Peyer's patch (tissue), 4 donors: Measurements from ENCODE around the gene NBL1. TPM values are rescaled to one million over a fixed set of nuclear protein-coding genes. Genes with fewer than 3 reads are reported as not detected.
"Not testable (repeated sequence)": the region's sequence is repeated elsewhere in the genome, so short reads cannot be mapped to it uniquely, and the experiment has no call there.

Source experiments
- DNase-seq, 3 donors: peaks; one replicate each; pipeline ENCODE4 v3.0.0-alpha.2; 2017 to 2019
- H3K27ac ChIP-seq, 4 donors: fragments of 200-600 bp; sonication (generic); one replicate each; pipeline ENCODE4 v1.5.1; 2016 to 2019
- H3K27me3 ChIP-seq, 2 donors: fragments of 200-600 bp; sonication (generic); one replicate each; pipeline ENCODE4 v1.5.1; 2019
- H3K36me3 ChIP-seq, 3 donors: fragments of 200-600 bp; sonication (generic); one replicate each; pipeline ENCODE4 v1.5.1; 2016 to 2019
- H3K4me1 ChIP-seq, 4 donors: fragments of 200-600 bp; sonication (generic); one replicate each; pipeline ENCODE4 v1.5.1; 2016 to 2019
- H3K4me3 ChIP-seq, 4 donors: fragments of 200-600 bp; sonication (generic); 1 replicate in 3 of 4; 2 replicates in 1 of 4; pipeline ENCODE4 v1.5.1; 2016 to 2019; ENCODE audit warnings: mild to moderate bottlenecking in 1 of 4
- H3K9me3 ChIP-seq, 4 donors: fragments of 200-600 bp; sonication (generic); one replicate each; pipeline ENCODE4 v1.5.1; 2016 to 2019; ENCODE audit warnings: mild to moderate bottlenecking in 1 of 4
- POLR2A ChIP-seq, 2 donors: fragments of 450-650 bp; IDR thresholded peaks; one replicate each; pipeline ENCODE4 v1.5.1; 2017; ENCODE audit warnings: antibody characterized with exemption in 2 of 2, mild to moderate bottlenecking in 2 of 2, moderate library complexity in 2 of 2
- total RNA-seq, 4 donors: library from RNA; depleted of rRNA; stranded (reverse); fragments of >200 nt; gene quantifications; one replicate each; pipeline ENCODE4 v1.1.0, GENCODE V29; 2016
- TF ChIP-seq, protein P1 (sequence below), 6 experiments: fragments of 450-650 bp in 4 of 6; fragments of 200-600 bp in 2 of 6; sonication (generic) in 1 of 6; IDR thresholded peaks; one replicate each; pipeline ENCODE4 v1.5.1; 2017 to 2019; ENCODE audit warnings: antibody characterized with exemption in 6 of 6, mild to moderate bottlenecking in 3 of 6, moderate library complexity in 1 of 6

Gene NBL1
- total RNA-seq, 4 donors from 2014 or later, result 187 to 348 (median 289) TPM

- peaks cover 0 to 7% (median 0%) of the 10 kb centered on the region in 4 donors for H3K4me1 ChIP-seq
- no peak for DNase-seq
- no peaks in the 10 kb centered on the region for H3K27me3 ChIP-seq
- H3K9me3 ChIP-seq, result no peaks in the 10 kb centered on the region
- H3K27ac ChIP-seq, result no peak overlapping the region
- H3K36me3 ChIP-seq, result no peaks in the 10 kb centered on the region
- no peak for TF ChIP-seq POLR2A (IDR thresholded peaks at IDR 0.05)
- no peak overlapping the region for H3K4me3 ChIP-seq
Observed at GRCh38 chr1:19637606-19638005, 6.5 kb upstream of the NBL1 start.

DNA sequence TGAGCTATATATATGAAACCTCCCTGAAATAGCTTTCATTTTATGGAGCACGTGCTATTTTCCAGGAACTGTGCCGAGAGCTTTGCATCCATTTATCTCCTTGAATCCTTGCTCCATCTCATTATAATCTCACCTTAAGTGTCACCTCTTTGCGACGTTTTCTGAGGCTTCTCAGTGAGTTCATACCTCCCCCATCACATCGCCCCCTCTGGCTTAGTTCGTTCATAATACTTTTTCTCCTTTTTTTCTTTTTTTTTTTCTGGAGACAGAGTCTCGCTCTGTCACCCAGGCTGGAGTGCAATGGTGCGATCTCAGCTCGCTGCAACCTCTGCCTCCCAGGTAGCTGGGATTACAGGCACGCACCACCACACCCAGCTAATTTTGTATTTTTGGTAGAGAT lies 4.9 kb upstream of the NBL1 start:
- H3K4me3 ChIP-seq, H3K36me3 ChIP-seq, DNase-seq, H3K9me3 ChIP-seq, H3K27me3 ChIP-seq: not testable (repeated sequence)
- Histone ChIP-seq H3K4me1 (peaks cover 0 to 18% (median 3%) of the 10 kb centered on the region in 4 donors), H3K27ac (peak overlapping the region in 2 of 4 donors; percentile 92 to 94)

GRCh38 chr1:19639999-19640362 lies 4.1 kb upstream of the NBL1 start:
- H3K27me3 ChIP-seq, result no peaks in the 10 kb centered on the region
- peaks cover 0 to 18% (median 6%) of the 10 kb centered on the region in 4 donors for H3K4me1 ChIP-seq
- peak in 1 of 3 donors; percentile 89 for DNase-seq
- no peaks in the 10 kb centered on the region for H3K9me3 ChIP-seq
- H3K27ac ChIP-seq, result peak overlapping the region in 3 of 4 donors; percentile 50 to 94 (median 92)
- no peaks in the 10 kb centered on the region for H3K36me3 ChIP-seq
- TF ChIP-seq POLR2A (IDR thresholded peaks at IDR 0.05), result peak in 1 of 2 donors; percentile 47
- TF ChIP-seq, protein P1, sequence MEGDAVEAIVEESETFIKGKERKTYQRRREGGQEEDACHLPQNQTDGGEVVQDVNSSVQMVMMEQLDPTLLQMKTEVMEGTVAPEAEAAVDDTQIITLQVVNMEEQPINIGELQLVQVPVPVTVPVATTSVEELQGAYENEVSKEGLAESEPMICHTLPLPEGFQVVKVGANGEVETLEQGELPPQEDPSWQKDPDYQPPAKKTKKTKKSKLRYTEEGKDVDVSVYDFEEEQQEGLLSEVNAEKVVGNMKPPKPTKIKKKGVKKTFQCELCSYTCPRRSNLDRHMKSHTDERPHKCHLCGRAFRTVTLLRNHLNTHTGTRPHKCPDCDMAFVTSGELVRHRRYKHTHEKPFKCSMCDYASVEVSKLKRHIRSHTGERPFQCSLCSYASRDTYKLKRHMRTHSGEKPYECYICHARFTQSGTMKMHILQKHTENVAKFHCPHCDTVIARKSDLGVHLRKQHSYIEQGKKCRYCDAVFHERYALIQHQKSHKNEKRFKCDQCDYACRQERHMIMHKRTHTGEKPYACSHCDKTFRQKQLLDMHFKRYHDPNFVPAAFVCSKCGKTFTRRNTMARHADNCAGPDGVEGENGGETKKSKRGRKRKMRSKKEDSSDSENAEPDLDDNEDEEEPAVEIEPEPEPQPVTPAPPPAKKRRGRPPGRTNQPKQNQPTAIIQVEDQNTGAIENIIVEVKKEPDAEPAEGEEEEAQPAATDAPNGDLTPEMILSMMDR (IDR thresholded peaks at IDR 0.05), result no peak
- no peak overlapping the region for H3K4me3 ChIP-seq

DNA sequence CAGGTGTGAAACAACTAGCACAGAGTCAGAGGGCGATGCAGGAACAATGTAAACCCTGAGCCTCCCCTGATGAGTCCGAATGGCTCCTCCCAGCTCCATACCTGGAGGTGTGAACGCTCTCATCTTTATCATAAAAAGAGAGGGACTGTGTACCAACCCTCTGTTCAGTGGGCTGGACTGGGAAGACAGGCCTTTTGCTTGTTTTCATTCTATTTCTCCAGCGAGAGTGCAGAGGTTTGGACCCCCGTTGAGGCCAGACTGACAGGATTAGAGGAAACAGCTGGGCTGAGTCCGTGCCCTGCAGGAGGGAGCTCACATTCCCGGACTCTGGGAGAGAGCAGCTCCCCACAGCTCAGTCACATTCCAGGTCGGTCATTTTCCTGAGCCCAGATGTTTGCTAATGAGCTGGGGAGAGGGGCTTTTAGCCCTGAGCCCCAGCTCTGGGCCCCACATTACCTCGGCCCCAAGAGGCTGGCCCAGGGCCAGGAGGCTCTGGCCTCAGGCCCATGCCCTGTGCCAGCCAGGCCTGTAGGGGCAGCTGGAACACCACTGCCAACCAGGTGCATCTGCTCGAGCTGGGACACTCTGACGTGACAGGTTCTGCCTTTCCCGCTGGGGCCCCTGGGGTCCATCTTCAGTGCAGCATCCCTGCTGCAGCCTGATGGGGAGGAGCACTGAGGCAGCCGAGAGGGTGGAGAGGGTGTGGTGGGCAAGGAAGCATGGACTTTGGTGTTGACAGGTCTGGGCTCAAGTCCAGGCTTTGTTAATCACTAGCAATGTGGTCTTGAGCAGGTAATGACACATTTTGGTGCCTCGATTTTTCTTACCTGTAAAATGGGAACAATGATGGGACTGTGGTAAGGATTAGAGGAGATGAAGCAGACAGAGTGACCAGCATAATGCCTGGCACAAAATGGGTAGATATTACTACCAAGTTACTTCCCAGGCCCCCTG lies 3.5 kb upstream of the NBL1 start:
- peak overlapping the region in 3 of 4 donors; percentile 50 to 94 (median 92) for H3K27ac ChIP-seq
- H3K4me1 ChIP-seq, result peaks cover 0 to 18% (median 7%) of the 10 kb centered on the region in 4 donors
- H3K27me3 ChIP-seq, result no peaks in the 10 kb centered on the region
- peak in 2 of 3 donors; percentile 82 to 87 for DNase-seq
- peak overlapping the region in 1 of 4 donors; percentile 13 for H3K4me3 ChIP-seq
- peak; percentile 40 to 71 for TF ChIP-seq POLR2A (IDR thresholded peaks at IDR 0.05)
- TF ChIP-seq, protein P1 (IDR thresholded peaks at IDR 0.05), result peak in 3 of 6 experiments; percentile 5 to 33 (median 18)
- no peaks in the 10 kb centered on the region for H3K36me3 ChIP-seq
- no peaks in the 10 kb centered on the region for H3K9me3 ChIP-seq

DNA sequence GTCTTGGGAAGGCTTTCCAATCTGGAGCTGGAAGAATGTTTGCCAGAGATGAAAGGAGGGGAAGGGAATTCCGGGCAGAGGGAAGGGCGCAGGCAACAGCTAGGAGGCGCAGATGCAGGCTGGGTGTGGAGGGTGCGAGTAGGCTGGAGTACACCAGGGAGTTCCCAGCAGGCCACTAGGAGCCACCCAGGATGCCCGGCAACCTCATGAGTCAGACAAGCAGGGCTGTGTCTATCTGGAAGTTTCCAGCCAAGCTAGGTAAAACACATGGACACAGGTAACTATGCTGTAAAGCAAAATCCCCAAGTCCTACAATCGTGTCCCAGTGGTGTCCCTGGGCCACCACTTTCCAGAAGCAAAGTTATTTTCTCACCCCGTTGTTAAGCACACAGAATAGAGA lies 990 bp upstream of the NBL1 start:
- H3K4me1 ChIP-seq, result peaks cover 0 to 41% (median 8%) of the 10 kb centered on the region in 4 donors
- TF ChIP-seq, protein P1 (IDR thresholded peaks at IDR 0.05), result peak in 4 of 6 experiments; percentile 9 to 67 (median 60)
- peak; percentile 70 to 92 for TF ChIP-seq POLR2A (IDR thresholded peaks at IDR 0.05)
- no peaks in the 10 kb centered on the region for H3K36me3 ChIP-seq
- H3K9me3 ChIP-seq, result no peaks in the 10 kb centered on the region
- H3K27me3 ChIP-seq, result no peaks in the 10 kb centered on the region
- H3K4me3 ChIP-seq, result peak overlapping the region in 3 of 4 donors; percentile 34 to 91 (median 90)
- peak in 2 of 3 donors; percentile 86 to 88 for DNase-seq
- peak overlapping the region; percentile 75 to 99 (median 92) for H3K27ac ChIP-seq

DNA sequence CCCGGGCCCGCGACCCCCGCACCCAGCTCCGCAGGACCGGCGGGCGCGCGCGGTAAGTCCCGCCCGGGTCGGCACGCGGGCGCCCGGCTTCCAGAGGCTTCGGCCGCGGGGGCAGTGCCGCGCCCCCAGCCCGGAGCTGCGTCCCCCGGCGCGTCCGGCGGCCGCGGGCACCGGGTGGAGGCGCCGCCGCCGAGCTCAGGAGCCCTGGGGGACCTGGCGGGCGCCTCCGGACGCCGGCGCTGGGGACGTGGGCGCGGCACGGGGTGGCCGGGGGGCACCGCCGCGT lies 227 bp downstream of the NBL1 start:
- Histone ChIP-seq H3K27ac (peak overlapping the region; percentile 75 to 99 (median 95)), H3K4me1 (peaks cover 0 to 50% (median 9%) of the 10 kb centered on the region in 4 donors), H3K36me3 (no peaks in the 10 kb centered on the region), H3K4me3 (peak overlapping the region; percentile 63 to 91 (median 80)), H3K27me3 (no peaks in the 10 kb centered on the region), H3K9me3 (no peaks in the 10 kb centered on the region)
- no peak for DNase-seq
- no peak for TF ChIP-seq POLR2A (IDR thresholded peaks at IDR 0.05)
- TF ChIP-seq, protein P1 (IDR thresholded peaks at IDR 0.05), result no peak
